GM19395 (cell line): ENCODE results near the gene TSLP.

ENCODE experiments used
- ATAC-seq: cut with Tn5 transposase; IDR thresholded peaks from one replicate; pipeline ENCODE4 v1.9.1; 2021; ENCODE audit warnings: mild to moderate bottlenecking, moderate library complexity; ENCODE audit not compliant: unreplicated experiment

TSLP gene

GRCh38 chr5:111071413-111071812 is at the start of gene TSLP:
Gene TSLP (plus strand): TSS chr5:111071713. CDS start chr5:111071891, 178 bp downstream.
- ATAC-seq, result no peak

- no peak for ATAC-seq
Observed at GRCh38 chr5:111022301-111022700, 49.2 kb upstream of the TSLP start.

- ATAC-seq, result no peak
Observed at GRCh38 chr5:111028865-111029264, 42.6 kb upstream of the TSLP start.

- no peak for ATAC-seq
Observed at GRCh38 chr5:111043712-111044506, 27.6 kb upstream of the TSLP start.

GRCh38 chr5:111058064-111058463 is 13.4 kb upstream of the TSLP start:
- ATAC-seq, result no peak

- no peak for ATAC-seq
Observed at GRCh38 chr5:111060169-111060568, 11.3 kb upstream of the TSLP start.

- ATAC-seq, result no peak
Observed at GRCh38 chr5:111061618-111062017, 9.9 kb upstream of the TSLP start.

- ATAC-seq, result peak; percentile 82
Observed at GRCh38 chr5:111063709-111064322, 7.7 kb upstream of the TSLP start.

- no peak for ATAC-seq
Observed at GRCh38 chr5:111066261-111066938, 5.1 kb upstream of the TSLP start.

GRCh38 chr5:111068213-111068612 is 3.3 kb upstream of the TSLP start:
- no peak for ATAC-seq

GRCh38 chr5:111069839-111070238 is 1.7 kb upstream of the TSLP start:
- no peak for ATAC-seq

- ATAC-seq, result peak; percentile 51
Observed at GRCh38 chr5:111070272-111071134, 1.0 kb upstream of the TSLP start.

GRCh38 chr5:111072949-111073682 is 1.6 kb downstream of the TSLP start:
- peak; percentile 83 for ATAC-seq

- ATAC-seq, result no peak
Observed at GRCh38 chr5:111074244-111074643, 2.7 kb downstream of the TSLP start.

- no peak for ATAC-seq
Observed at GRCh38 chr5:111075520-111075919, 4.0 kb downstream of the TSLP start.

- no peak for ATAC-seq
Observed at GRCh38 chr5:111076091-111076490, 4.6 kb downstream of the TSLP start.

- ATAC-seq, result no peak
Observed at GRCh38 chr5:111077678-111078077, 6.2 kb downstream of the TSLP start.

- ATAC-seq, result no peak
Observed at GRCh38 chr5:111079846-111080245, 8.3 kb downstream of the TSLP start.

- ATAC-seq, result no peak
Observed at GRCh38 chr5:111083323-111083722, 11.8 kb downstream of the TSLP start.
